Activated naive CD4-positive, alpha-beta T cell treated with anti-CD3 and anti-CD28 coated beads, Interleukin-2, amount 10 ng/mL, durations not matched to agents 7 days and 5 days (primary cell): ENCODE results near the gene MGMT.

Experiments used
- CTCF ChIA-PET: fragments of 350-600 bp; sonication (Branson Sonifier 250); formaldehyde crosslinking; loops from one replicate; lab custom pipeline; 2021; ENCODE audit warnings: antibody characterized with exemption; lab: Charles Lee
- DNase-seq: peaks from one replicate; pipeline ENCODE4 v3.0.0-alpha.2; 2020
- H3K27ac Mint-ChIP-seq: one replicate; pipeline ENCODE4 v1.8.0; 2021; ENCODE audit warnings: mild to moderate bottlenecking, moderate library complexity, mixed read lengths
- H3K27me3 Mint-ChIP-seq: one replicate; pipeline ENCODE4 v1.8.0; 2021; ENCODE audit warnings: mild to moderate bottlenecking, mixed read lengths
- H3K36me3 Mint-ChIP-seq: one replicate; pipeline ENCODE4 v1.8.0; 2021; ENCODE audit warnings: mixed read lengths
- H3K4me1 Mint-ChIP-seq: one replicate; pipeline ENCODE4 v1.8.0; 2021; ENCODE audit warnings: mixed read lengths
- H3K4me3 Mint-ChIP-seq: one replicate; pipeline ENCODE4 v1.8.0; 2021; ENCODE audit warnings: mild to moderate bottlenecking, moderate library complexity, mixed read lengths
- H3K9me3 Mint-ChIP-seq: one replicate; pipeline ENCODE4 v1.8.0; 2021; ENCODE audit warnings: mixed read lengths

The MGMT gene

GRCh38 chr10:129792141-129792540 is 325.1 kb downstream of the MGMT start:
- CTCF ChIA-PET: no interaction called here
- no peak overlapping the region for H3K4me3 Mint-ChIP-seq
- H3K4me1 Mint-ChIP-seq: no peaks in the 10 kb centered on the region
- no peak overlapping the region for H3K27ac Mint-ChIP-seq
- H3K36me3 Mint-ChIP-seq: peaks cover 1% of the 10 kb centered on the region
- no peaks in the 10 kb centered on the region for H3K27me3 Mint-ChIP-seq
- peaks cover 55% of the 10 kb centered on the region for H3K9me3 Mint-ChIP-seq
- no peak for DNase-seq

DNA sequence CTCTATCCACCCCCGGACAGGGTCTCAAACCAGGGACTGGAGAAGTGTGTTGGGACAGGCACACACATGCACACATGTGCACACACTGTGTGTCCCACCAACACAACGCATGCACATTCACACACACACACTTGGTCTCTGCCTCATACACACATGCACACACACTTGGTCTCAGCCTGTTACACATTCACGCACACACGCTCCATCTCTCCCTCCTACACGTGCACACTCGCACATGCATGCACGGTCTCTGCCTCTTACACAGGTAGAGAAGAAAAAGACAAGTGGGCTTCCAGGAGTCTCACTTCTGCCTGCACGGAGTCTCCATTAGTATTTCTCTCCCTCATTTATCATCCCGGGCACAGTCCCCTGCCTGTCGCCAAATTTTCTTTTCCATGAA is 325.8 kb downstream of the MGMT start:
- Mint-ChIP-seq H3K27ac (no peak overlapping the region), H3K36me3 (no peaks in the 10 kb centered on the region), H3K9me3 (peaks cover 50% of the 10 kb centered on the region), H3K27me3 (no peaks in the 10 kb centered on the region), H3K4me3 (no peak overlapping the region), H3K4me1 (no peaks in the 10 kb centered on the region)
- no peak for DNase-seq
- CTCF ChIA-PET: no interaction called here

DNA sequence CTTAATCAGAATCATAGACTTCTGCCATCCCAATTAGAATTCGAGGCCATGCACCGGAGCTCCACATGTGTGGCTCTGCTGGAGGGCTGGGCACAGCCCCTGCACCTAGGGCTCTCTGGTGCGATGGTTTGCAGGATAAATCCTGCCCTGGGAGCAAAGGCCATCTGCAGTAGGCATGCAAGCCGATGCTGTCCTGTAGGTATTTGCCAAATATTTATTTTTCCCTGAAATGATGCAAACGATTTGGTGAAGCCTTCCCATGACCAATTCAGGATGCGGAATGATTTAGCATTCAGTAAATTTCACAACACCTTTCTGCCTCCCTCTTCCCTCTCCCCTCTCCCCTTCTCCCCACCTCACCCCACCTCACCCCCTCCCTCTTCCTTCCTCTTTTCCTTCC is 326.4 kb downstream of the MGMT start:
- H3K27ac Mint-ChIP-seq: no peak overlapping the region
- H3K4me3 Mint-ChIP-seq: no peak overlapping the region
- no peak for DNase-seq
- H3K9me3 Mint-ChIP-seq: peaks cover 49% of the 10 kb centered on the region
- H3K27me3 Mint-ChIP-seq: no peaks in the 10 kb centered on the region
- CTCF ChIA-PET: no interaction called here
- no peaks in the 10 kb centered on the region for H3K36me3 Mint-ChIP-seq
- H3K4me1 Mint-ChIP-seq: no peaks in the 10 kb centered on the region

GRCh38 chr10:129793996-129794395 is 327.0 kb downstream of the MGMT start:
- Mint-ChIP-seq H3K9me3 (peaks cover 48% of the 10 kb centered on the region), H3K27me3 (no peaks in the 10 kb centered on the region), H3K36me3 (no peaks in the 10 kb centered on the region)

DNA sequence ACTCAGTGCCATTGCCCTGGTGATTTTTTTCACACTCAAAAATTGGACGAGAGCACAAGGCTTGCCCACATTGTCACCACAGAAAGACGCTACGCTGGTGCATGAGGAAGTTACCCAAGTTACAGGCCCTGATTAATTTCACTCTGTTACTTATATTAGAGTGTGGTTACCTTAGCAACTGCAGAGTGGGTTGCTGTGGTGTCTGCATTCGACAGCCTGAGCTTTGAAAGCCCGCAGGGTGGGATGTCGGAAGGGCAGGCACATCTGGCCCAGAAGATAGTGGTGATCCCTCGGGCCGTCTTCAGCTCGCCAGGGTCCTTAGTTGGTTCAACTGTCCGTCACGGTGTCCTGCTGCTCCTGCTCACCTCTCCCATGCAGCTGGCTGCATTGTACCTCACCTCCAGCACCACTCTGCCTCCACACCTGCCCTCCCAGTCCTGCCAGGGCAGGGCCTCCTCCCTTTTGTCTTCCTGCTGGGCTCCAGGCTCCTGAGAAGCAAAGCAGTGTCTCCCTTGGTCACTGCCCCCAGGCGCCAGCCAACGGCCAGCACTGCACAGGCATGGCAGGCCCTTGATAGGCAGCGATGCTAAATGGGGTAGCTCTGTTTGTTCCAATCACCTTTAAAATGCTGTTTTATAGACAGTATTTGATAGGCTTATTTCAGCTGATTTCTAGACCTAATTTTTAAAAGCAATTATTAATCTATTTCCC is 329.8 kb downstream of the MGMT start:
- H3K4me3 Mint-ChIP-seq: no peak overlapping the region
- no peak overlapping the region for H3K27ac Mint-ChIP-seq
- DNase-seq: no peak
- H3K27me3 Mint-ChIP-seq: no peaks in the 10 kb centered on the region
- peaks cover 32% of the 10 kb centered on the region for H3K9me3 Mint-ChIP-seq
- no peaks in the 10 kb centered on the region for H3K36me3 Mint-ChIP-seq
- CTCF ChIA-PET: no interaction called here
- no peaks in the 10 kb centered on the region for H3K4me1 Mint-ChIP-seq

More at GRCh38 chr10:129793996-129794395, 327.0 kb downstream of the MGMT start:
- CTCF ChIA-PET: no interaction called here
- no peaks in the 10 kb centered on the region for H3K4me1 Mint-ChIP-seq
- DNase-seq: no peak
- H3K4me3 Mint-ChIP-seq: no peak overlapping the region
- H3K27ac Mint-ChIP-seq: no peak overlapping the region

GRCh38 chr10:129799942-129800341 is 332.9 kb downstream of the MGMT start:
- Mint-ChIP-seq H3K27me3 (no peaks in the 10 kb centered on the region), H3K27ac (no peak overlapping the region), H3K36me3 (no peaks in the 10 kb centered on the region), H3K4me3 (no peak overlapping the region), H3K9me3 (peaks cover 27% of the 10 kb centered on the region), H3K4me1 (no peaks in the 10 kb centered on the region)
- CTCF ChIA-PET: no interaction called here
- DNase-seq: no peak

GRCh38 chr10:129800796-129801340 is 333.8 kb downstream of the MGMT start:
- CTCF ChIA-PET: no interaction called here
- no peak for DNase-seq
- no peaks in the 10 kb centered on the region for H3K27me3 Mint-ChIP-seq
- H3K36me3 Mint-ChIP-seq: no peaks in the 10 kb centered on the region
- H3K4me3 Mint-ChIP-seq: no peak overlapping the region
- H3K4me1 Mint-ChIP-seq: no peaks in the 10 kb centered on the region
- no peak overlapping the region for H3K27ac Mint-ChIP-seq
- H3K9me3 Mint-ChIP-seq: peaks cover 22% of the 10 kb centered on the region

DNA sequence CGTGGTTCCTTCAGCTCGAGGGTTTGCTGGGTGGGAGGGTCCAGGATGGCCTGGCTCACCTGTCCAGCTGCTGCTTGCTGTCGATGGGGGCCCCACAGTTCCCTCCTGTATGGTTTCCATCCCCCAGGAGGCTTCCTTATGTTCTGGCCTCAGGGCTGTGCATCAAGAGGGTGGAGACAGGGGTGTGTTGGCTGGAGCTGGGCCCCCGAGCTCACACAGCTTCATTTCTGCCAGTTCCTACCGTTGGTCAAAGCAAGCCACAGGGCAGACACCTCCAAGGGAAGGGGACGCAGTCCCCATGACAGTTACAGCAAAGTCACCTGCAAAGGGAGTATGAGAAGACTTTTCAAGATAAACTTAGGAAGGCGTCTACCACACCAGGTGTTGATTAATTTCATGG is 340.2 kb downstream of the MGMT start:
- CTCF ChIA-PET: no interaction called here
- H3K27me3 Mint-ChIP-seq: no peaks in the 10 kb centered on the region
- no peak overlapping the region for H3K27ac Mint-ChIP-seq
- peaks cover 21% of the 10 kb centered on the region for H3K9me3 Mint-ChIP-seq
- DNase-seq: no peak
- H3K4me1 Mint-ChIP-seq: no peaks in the 10 kb centered on the region
- H3K4me3 Mint-ChIP-seq: no peak overlapping the region
- H3K36me3 Mint-ChIP-seq: no peaks in the 10 kb centered on the region

GRCh38 chr10:129808092-129808983 is 341.3 kb downstream of the MGMT start:
- no peak for DNase-seq
- H3K36me3 Mint-ChIP-seq: no peaks in the 10 kb centered on the region
- H3K4me3 Mint-ChIP-seq: no peak overlapping the region
- no peak overlapping the region for H3K27ac Mint-ChIP-seq
- peaks cover 16% of the 10 kb centered on the region for H3K9me3 Mint-ChIP-seq
- H3K4me1 Mint-ChIP-seq: no peaks in the 10 kb centered on the region
- H3K27me3 Mint-ChIP-seq: no peaks in the 10 kb centered on the region
- CTCF ChIA-PET: no interaction called here

DNA sequence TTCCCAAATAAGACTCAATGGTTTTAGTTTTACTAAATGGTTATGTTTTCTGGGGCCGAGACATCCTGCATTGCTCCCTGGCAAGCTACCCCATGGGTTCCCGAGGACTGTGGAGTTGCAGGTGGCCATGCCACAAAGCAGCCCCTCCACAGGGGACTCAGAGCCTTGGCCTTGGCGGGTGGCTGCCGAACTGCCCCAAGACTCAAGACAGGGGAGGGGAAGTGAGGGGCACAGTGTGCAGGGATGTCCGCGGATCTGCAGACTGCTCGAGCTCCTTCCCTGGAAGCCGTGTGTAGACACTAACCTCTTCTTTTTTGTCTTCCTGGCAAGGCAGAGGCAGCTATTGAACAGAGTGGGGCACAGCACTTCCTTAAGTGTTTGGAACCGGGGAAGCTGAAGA is 342.4 kb downstream of the MGMT start:
- Mint-ChIP-seq H3K4me1 (no peaks in the 10 kb centered on the region), H3K36me3 (no peaks in the 10 kb centered on the region), H3K9me3 (peaks cover 12% of the 10 kb centered on the region), H3K4me3 (no peak overlapping the region), H3K27me3 (no peaks in the 10 kb centered on the region), H3K27ac (no peak overlapping the region)
- DNase-seq: no peak
- CTCF ChIA-PET: no interaction called here

DNA sequence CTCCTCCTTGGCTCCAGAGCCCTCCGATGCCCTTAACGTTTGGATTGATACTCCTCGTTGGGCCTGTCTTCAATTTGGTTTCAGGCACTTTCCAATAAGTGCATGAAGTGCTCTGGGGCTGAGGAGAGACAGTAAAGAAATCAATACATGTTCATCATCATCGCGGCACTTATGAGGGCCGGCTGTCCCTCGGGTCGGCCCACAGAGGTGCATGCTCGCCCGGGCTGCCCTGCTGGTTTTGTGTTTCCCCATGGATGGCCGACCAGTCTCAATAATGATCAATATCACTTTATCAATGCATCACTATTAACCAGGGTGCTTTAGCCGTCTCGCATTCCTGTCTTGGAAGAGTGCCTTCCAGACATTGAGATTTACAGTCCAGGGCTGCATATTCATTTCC is 342.8 kb downstream of the MGMT start:
- H3K27me3 Mint-ChIP-seq: no peaks in the 10 kb centered on the region
- CTCF ChIA-PET: no interaction called here
- H3K4me3 Mint-ChIP-seq: no peak overlapping the region
- no peaks in the 10 kb centered on the region for H3K4me1 Mint-ChIP-seq
- H3K9me3 Mint-ChIP-seq: peaks cover 11% of the 10 kb centered on the region
- DNase-seq: no peak
- H3K36me3 Mint-ChIP-seq: no peaks in the 10 kb centered on the region
- no peak overlapping the region for H3K27ac Mint-ChIP-seq

DNA sequence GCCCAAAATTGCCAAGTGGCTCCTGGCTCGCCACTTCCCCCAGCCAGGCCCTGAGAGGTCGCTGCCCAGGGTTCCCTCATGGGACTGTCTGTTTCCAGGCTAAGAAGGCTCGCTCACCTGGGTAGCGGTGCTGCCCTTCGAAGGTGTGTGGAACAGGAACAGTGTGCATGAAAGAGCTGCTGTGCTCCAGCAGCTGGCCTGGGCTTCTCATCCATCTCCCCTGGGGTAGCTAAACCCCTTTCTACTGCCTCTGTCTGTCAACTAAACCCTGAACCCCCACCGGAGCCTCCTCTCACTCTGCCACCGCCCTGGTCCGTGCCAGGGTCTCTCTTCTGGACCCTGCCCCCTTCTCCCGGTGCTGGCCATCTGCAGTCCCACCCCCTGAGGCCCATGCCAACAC is 344.2 kb downstream of the MGMT start:
- no peaks in the 10 kb centered on the region for H3K27me3 Mint-ChIP-seq
- no peaks in the 10 kb centered on the region for H3K36me3 Mint-ChIP-seq
- no peak for DNase-seq
- CTCF ChIA-PET: no interaction called here
- no peaks in the 10 kb centered on the region for H3K4me1 Mint-ChIP-seq
- no peak overlapping the region for H3K27ac Mint-ChIP-seq
- H3K4me3 Mint-ChIP-seq: no peak overlapping the region
- H3K9me3 Mint-ChIP-seq: peaks cover 9% of the 10 kb centered on the region

DNA sequence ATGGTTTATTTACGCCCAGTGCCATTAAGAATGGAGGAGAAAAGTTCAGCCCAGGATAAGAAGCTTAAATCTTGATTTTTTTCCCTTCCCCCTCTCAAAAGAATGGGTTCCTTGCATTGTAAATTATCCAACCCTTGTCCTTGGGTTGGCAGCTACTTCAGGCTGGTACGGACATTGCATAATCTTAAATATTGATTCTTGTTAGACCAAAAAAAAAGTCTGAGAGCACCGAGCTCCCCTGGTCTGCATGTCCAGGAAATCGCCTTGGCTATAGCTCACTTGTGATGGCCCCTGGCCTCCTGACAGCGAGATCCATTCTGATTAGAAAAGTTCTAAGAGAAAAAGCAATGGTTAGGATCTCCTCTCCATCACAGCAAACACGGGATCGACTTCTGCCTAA is 345.4 kb downstream of the MGMT start:
- Mint-ChIP-seq H3K4me3 (no peak overlapping the region), H3K27ac (no peak overlapping the region), H3K9me3 (peaks cover 6% of the 10 kb centered on the region), H3K27me3 (no peaks in the 10 kb centered on the region), H3K36me3 (no peaks in the 10 kb centered on the region), H3K4me1 (no peaks in the 10 kb centered on the region)
- CTCF ChIA-PET: no interaction called here
- DNase-seq: no peak

DNA sequence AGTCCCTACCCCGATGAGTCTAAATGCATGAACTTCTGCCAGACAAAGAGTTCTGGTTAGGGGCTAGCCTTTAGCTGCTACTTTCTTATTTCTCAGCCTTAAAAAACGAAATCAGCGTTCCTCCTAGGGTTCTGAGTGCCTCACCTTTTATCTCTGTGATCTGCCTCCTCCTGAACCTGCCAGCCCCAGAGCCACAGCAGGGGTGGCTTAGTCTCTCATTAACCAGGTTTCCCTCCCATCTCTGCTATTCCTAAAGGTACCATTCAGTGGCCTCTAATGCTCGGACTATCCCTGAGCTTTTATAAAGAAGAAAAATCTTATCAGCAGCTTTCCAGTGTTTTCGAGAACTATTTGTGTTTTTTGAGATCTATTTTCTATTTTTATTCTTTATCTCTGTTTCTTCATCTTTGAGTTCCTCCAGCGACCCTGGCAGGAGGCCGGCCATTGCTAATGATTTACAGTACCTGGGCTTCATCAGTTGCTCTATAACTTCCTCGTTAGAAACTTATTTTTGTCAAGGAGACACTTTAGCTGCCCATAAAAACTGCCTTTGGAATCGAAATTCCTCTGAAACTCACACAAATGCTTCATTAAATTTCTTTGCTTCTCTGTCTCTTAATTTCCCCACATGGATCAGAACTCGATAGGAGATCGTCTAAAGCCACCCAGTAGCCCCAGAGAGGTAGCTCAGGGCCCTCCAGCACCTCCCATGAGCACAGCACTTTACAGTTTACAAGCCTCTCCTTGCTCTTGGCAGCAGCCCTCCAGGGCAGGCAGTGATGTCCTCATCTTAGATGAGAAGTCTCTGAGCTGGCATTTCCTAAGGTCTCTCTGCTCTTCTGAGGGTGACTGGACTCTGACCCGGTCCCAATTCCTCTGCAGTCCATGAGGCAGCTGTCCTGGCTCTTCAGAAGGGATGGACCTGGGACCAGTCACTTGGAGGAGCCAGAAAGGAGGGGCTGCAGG is 347.9 kb downstream of the MGMT start:
- Mint-ChIP-seq H3K27me3 (no peaks in the 10 kb centered on the region), H3K4me3 (no peak overlapping the region), H3K36me3 (no peaks in the 10 kb centered on the region), H3K9me3 (peaks cover 7% of the 10 kb centered on the region), H3K27ac (no peak overlapping the region), H3K4me1 (no peaks in the 10 kb centered on the region)
- CTCF ChIA-PET: no interaction called here
- DNase-seq: no peak
